Measurements from ENCODE around the gene NKX2-3. TPM values are rescaled to one million over a fixed set of nuclear protein-coding genes. Genes with fewer than 3 reads are reported as not detected.
A peak's percentile ranks its signal among the peaks of the same experiment; 100 is the strongest.

Gene NKX2-3
- total and polyA plus RNA-seq, 10 donors: 10.8 to 69.1 (median 31.1) TPM

GRCh38 chr10:99513061-99513460 lies 19.7 kb upstream of the NKX2-3 start:
- H3K4me1 ChIP-seq: no peaks in the 10 kb centered on the region
- intact Hi-C loops (cut with DNase I; ENCODE audit: low total_unique reads): no loop called here
- TF ChIP-seq POLR2A (IDR thresholded peaks at IDR 0.05) (no peak), POLR2AphosphoS5 (IDR thresholded peaks at IDR 0.05) (no peak), CTCF (IDR thresholded peaks at IDR 0.05 in 8 of 11, conservative IDR thresholded peaks at IDR 0.05 in 3 of 11) (no peak)
- DNase-seq: no peak
- no peaks in the 10 kb centered on the region for H3K36me3 ChIP-seq
- no peak overlapping the region for H3K27ac ChIP-seq
- H3K9me3 ChIP-seq: no peaks in the 10 kb centered on the region
- H3K27me3 ChIP-seq (replicated peaks in 1 of 7): peaks cover 0 to 34% (median 0%) of the 10 kb centered on the region in 7 donors
- H3K4me3 ChIP-seq: no peak overlapping the region

GRCh38 chr10:99519690-99520039 lies 13.1 kb upstream of the NKX2-3 start:
- H3K36me3 ChIP-seq: no peaks in the 10 kb centered on the region
- H3K4me3 ChIP-seq: peak overlapping the region in 4 of 8 donors; percentile 19 to 46 (median 25)
- intact Hi-C loops (cut with DNase I; ENCODE audit: low total_unique reads): no loop called here
- H3K27me3 ChIP-seq (replicated peaks in 1 of 7): peaks cover 0 to 69% (median 35%) of the 10 kb centered on the region in 7 donors
- no peak for TF ChIP-seq POLR2AphosphoS5 (IDR thresholded peaks at IDR 0.05)
- DNase-seq: no peak
- H3K4me1 ChIP-seq: peaks cover 0 to 55% (median 40%) of the 10 kb centered on the region in 6 donors
- H3K9me3 ChIP-seq: no peaks in the 10 kb centered on the region
- 37 to 47% (median 43%) methylated on average over 7 of the region's 7 CpGs for WGBS, 5 donors
- H3K27ac ChIP-seq: peak overlapping the region; percentile 43 to 95 (median 86)

- Histone ChIP-seq H3K4me1 (peaks cover 0 to 60% (median 43%) of the 10 kb centered on the region in 6 donors), H3K27ac (peak overlapping the region; percentile 43 to 95 (median 86)), H3K9me3 (no peaks in the 10 kb centered on the region), H3K27me3 (replicated peaks in 1 of 7) (peaks cover 0 to 75% (median 35%) of the 10 kb centered on the region in 7 donors), H3K36me3 (no peaks in the 10 kb centered on the region), H3K4me3 (peak overlapping the region in 6 of 8 donors; percentile 1 to 46 (median 20))
- intact Hi-C loops (cut with DNase I; ENCODE audit: low total_unique reads): no loop called here
- no peak for DNase-seq
- WGBS, 5 donors: 3 to 6% (median 4%) methylated on average over 40 to 48 of the region's 48 CpGs
- TF ChIP-seq CTCF (IDR thresholded peaks at IDR 0.05 in 8 of 11, conservative IDR thresholded peaks at IDR 0.05 in 3 of 11): no peak
- no peak for TF ChIP-seq POLR2A (IDR thresholded peaks at IDR 0.05)
- peak in 2 of 3 donors; percentile 30 to 42 for TF ChIP-seq POLR2AphosphoS5 (IDR thresholded peaks at IDR 0.05)
Measured at GRCh38 chr10:99520040-99520846, 12.5 kb upstream of the NKX2-3 start.

- no peak for DNase-seq
- Histone ChIP-seq H3K27ac (peak overlapping the region; percentile 77 to 95 (median 86)), H3K4me1 (peaks cover 3 to 69% (median 48%) of the 10 kb centered on the region in 6 donors), H3K4me3 (peak overlapping the region in 1 of 8 donors; percentile 7), H3K9me3 (no peaks in the 10 kb centered on the region), H3K36me3 (no peaks in the 10 kb centered on the region), H3K27me3 (replicated peaks in 1 of 7) (peaks cover 0 to 79% (median 35%) of the 10 kb centered on the region in 7 donors)
- intact Hi-C loops (cut with DNase I; ENCODE audit: low total_unique reads): no loop called here
- WGBS, 5 donors: 66 to 74% (median 70%) methylated on average over 42 to 46 of the region's 46 CpGs
- TF ChIP-seq POLR2AphosphoS5 (IDR thresholded peaks at IDR 0.05) (peak in 2 of 3 donors; percentile 29 to 49), POLR2A (IDR thresholded peaks at IDR 0.05) (no peak), CTCF (IDR thresholded peaks at IDR 0.05 in 8 of 11, conservative IDR thresholded peaks at IDR 0.05 in 3 of 11) (no peak)
Measured at GRCh38 chr10:99520847-99521764, 11.6 kb upstream of the NKX2-3 start.
